EL (cell line): ENCODE data around the gene SPTBN1.
"Not testable (repeated sequence)": the region's sequence is repeated elsewhere in the genome, so short reads cannot be mapped to it uniquely, and the experiment has no call there.

ENCODE experiments used
- DNase-seq: peaks from one replicate; pipeline ENCODE4 v3.0.0-alpha.2; 2016

SPTBN1 gene

GRCh38 chr2:54508541-54508940, 52.4 kb downstream of the SPTBN1 start:
- no peak for DNase-seq

- not testable (repeated sequence) for DNase-seq
These were observed 52.9 kb downstream of the SPTBN1 start for GRCh38 chr2:54509043-54509442.

- DNase-seq, result no peak
These were observed 54.8 kb downstream of the SPTBN1 start for GRCh38 chr2:54510916-54511315.

- no peak for DNase-seq
These were observed 56.1 kb downstream of the SPTBN1 start for GRCh38 chr2:54512183-54512582.

- DNase-seq, result no peak
These were observed 56.7 kb downstream of the SPTBN1 start for GRCh38 chr2:54512663-54513362.

GRCh38 chr2:54513363-54513715, 57.2 kb downstream of the SPTBN1 start:
- no peak for DNase-seq

- no peak for DNase-seq
These were observed 58.9 kb downstream of the SPTBN1 start for GRCh38 chr2:54514822-54515569.

GRCh38 chr2:54516842-54517241, 60.7 kb downstream of the SPTBN1 start:
- no peak for DNase-seq

- not testable (repeated sequence) for DNase-seq
These were observed 61.9 kb downstream of the SPTBN1 start for GRCh38 chr2:54518016-54518415.

- no peak for DNase-seq
These were observed 62.3 kb downstream of the SPTBN1 start for GRCh38 chr2:54518430-54518829.

GRCh38 chr2:54519841-54520459, 63.8 kb downstream of the SPTBN1 start:
- DNase-seq, result no peak

- peak; percentile 97 for DNase-seq
These were observed 64.6 kb downstream of the SPTBN1 start for GRCh38 chr2:54520687-54521086.

- DNase-seq, result peak; percentile 63
These were observed 66.6 kb downstream of the SPTBN1 start for GRCh38 chr2:54522624-54523281.

- DNase-seq, result no peak
These were observed 67.3 kb downstream of the SPTBN1 start for GRCh38 chr2:54523324-54523959.

GRCh38 chr2:54524226-54524991, 68.3 kb downstream of the SPTBN1 start:
- DNase-seq, result peak; percentile 84

GRCh38 chr2:54525321-54525720, 69.2 kb downstream of the SPTBN1 start:
- no peak for DNase-seq

- no peak for DNase-seq
These were observed 70.2 kb downstream of the SPTBN1 start for GRCh38 chr2:54526226-54526879.

GRCh38 chr2:54528311-54528955, 72.3 kb downstream of the SPTBN1 start:
- peak; percentile 50 for DNase-seq

- not testable (repeated sequence) for DNase-seq
These were observed 73.4 kb downstream of the SPTBN1 start for GRCh38 chr2:54529518-54529917.

- no peak for DNase-seq
These were observed 73.8 kb downstream of the SPTBN1 start for GRCh38 chr2:54529935-54530334.

- DNase-seq, result peak; percentile 67
These were observed 75.4 kb downstream of the SPTBN1 start for GRCh38 chr2:54531558-54531957.
